GM21723 (cell line): ENCODE data around the gene SLC41A3.
"Not testable (repeated sequence)": the region's sequence is repeated elsewhere in the genome, so short reads cannot be mapped to it uniquely, and the experiment has no call there.

Source experiments
- ATAC-seq: cut with Tn5 transposase; IDR thresholded peaks from one replicate; pipeline ENCODE4 v1.9.1; 2021; ENCODE audit warnings: mild to moderate bottlenecking, moderate library complexity; ENCODE audit not compliant: unreplicated experiment

The SLC41A3 gene

DNA sequence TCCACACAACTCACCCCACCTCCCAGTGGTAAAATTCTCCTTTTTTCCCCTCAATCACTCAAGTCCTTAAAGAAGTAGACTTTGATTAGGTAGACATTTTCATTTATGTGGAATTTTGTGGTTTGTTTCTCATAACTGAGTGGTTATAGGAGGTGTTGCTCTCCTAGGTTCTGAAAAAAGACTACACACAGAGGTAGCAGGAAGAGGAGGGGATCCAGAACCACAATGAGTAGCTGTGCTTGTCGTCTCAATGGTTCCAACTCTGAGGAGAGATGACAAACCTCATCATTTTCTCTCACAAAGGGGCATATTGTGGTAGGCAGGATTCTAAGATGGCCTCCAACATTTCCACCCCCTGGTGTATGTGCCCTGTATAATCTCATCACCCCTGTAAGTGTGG, 120.1 kb downstream of the SLC41A3 start:
- ATAC-seq = not testable (repeated sequence)

DNA sequence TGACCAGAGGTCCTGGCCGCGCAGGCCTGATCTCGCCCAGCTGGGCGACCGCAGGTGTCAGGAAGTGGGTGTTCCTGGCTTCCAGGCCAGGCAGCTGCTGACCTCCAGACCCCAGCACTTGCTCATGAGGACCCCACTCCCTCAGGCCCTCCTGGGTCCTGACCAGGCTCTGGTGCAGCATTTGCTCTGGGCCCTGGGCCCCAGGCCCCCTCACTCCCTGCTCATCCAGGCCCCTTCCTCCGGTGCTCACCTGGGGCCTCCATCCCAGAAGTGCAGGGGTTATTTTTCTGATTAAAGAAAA, 122.7 kb downstream of the SLC41A3 start:
- ATAC-seq = no peak

- no peak for ATAC-seq
These were observed 123.3 kb downstream of the SLC41A3 start for GRCh38 chr3:125960456-125961288.

DNA sequence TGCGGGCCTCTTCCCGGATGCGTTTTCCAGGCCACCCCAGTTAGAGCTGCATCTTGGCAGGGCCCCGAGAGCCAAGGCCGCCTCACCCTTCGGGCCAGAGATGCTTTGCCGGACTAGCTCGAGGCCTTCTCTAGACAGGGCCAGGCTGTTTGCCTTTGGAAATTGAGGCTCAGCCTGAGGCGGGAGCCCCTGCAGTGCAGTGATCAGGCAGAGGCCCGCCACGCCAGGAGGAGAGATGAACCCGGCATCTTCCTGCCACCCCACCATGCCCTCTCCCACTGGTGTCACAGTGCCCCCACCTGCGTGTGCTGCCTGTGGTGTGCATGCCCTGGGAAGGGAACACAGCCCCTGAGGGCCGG, 123.9 kb downstream of the SLC41A3 start:
- ATAC-seq = no peak

- ATAC-seq = no peak
These were observed 124.4 kb downstream of the SLC41A3 start for GRCh38 chr3:125959317-125960065.

DNA sequence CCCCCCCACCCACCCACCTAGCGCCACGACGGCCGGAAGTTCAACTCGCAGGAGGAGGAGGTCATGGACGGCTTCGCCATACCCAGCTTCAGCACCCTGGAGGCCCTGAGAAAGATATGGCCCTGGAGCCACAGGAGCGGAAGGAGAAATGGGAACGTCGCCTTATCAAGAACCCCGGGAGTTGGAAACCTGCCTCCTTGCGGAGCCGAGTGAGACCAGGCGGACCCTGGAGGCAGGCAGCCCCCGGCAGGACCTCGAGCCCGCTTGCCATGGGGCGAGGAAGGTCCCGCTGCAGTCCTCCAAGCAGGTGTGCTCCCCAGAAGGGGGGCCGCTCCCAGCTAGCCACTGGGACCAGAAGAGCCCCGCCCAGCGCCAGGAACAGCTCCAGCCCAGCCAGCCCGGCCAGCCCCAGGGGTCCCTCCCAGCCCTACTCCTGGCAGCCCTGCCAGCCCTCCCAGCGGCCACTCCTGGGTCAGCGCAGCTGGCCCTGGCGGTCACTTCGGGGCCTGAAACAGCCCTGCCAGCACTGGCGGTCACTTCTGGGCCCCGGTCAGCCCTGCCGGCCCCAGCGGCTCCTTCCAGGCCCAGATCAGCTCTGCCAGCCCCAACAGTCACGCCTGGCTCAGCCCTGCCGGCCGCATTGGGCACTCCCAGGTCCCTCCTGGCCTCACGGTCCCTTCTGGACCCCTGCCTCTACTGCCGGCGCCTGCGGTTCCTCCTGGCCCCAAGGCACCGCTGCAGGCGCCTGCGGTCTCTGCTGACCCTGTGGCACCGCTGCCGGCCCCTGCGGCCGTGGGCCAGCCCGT, 125.2 kb downstream of the SLC41A3 start:
- no peak for ATAC-seq

DNA sequence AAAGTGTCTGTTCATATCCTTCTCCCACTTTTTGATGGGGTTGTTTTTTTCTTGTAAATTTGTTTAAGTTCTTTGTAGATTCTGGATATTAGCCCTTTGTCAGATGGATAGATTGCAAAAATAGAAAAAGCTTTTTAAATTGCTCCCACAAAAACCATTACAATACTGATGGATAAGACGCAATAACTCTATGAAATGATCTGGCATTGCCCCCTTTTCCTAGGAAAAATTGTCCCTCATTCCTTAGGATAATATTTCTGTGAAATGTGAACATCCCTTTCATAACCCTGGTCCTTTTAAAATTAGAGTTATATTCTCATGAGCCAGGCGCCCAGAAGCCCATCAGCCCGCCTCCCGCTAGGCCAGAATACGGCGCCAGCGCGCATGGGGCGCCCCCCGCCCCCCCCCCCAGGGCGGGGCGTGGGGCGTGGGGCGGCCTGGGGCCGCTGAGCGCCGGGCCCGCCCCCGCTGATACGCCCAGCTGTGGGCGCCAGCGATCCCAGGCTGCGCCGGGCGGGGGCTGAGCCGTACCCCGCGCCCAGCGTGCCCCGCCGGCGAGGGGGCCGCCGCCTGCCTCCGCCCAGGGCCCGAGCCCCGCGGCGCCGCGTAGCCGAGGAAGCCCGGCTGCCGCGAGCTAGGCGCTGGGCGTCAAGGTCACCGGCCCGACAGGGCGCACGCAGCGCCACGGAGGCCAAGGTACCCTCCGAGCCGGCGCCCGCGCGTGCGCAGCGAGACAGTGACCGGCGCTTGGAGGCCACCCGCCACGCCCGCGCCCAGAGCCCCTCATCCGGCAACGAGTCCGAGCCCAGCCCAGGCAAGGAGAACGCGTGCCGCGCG, 126.0 kb downstream of the SLC41A3 start:
- no peak for ATAC-seq

GRCh38 chr3:125957020-125957419, 126.9 kb downstream of the SLC41A3 start:
- ATAC-seq = not testable (repeated sequence)
